Measurements from ENCODE around the gene PRKAG2.

DNA sequence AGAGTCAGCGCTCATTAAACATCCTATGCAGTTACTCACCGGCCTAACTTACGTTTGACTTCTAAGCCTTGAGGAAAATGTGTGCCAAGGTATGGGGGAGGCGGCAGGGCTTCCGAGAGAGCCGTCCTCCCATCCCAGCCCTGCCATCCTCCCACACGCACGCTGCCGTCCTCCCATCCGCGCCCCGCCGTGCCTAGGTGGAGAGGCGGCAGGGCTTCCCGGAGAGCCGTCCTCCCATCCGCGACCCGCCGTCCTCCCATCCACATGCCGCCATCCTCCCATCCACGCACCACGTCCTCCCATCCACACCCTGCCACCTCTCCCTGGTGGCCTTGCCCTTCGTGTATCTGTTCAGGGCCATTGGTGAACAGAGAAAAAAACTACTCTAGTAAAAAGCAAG, 162.7 kb downstream of the PRKAG2 start:
- TF ChIP-seq, protein P1, sequence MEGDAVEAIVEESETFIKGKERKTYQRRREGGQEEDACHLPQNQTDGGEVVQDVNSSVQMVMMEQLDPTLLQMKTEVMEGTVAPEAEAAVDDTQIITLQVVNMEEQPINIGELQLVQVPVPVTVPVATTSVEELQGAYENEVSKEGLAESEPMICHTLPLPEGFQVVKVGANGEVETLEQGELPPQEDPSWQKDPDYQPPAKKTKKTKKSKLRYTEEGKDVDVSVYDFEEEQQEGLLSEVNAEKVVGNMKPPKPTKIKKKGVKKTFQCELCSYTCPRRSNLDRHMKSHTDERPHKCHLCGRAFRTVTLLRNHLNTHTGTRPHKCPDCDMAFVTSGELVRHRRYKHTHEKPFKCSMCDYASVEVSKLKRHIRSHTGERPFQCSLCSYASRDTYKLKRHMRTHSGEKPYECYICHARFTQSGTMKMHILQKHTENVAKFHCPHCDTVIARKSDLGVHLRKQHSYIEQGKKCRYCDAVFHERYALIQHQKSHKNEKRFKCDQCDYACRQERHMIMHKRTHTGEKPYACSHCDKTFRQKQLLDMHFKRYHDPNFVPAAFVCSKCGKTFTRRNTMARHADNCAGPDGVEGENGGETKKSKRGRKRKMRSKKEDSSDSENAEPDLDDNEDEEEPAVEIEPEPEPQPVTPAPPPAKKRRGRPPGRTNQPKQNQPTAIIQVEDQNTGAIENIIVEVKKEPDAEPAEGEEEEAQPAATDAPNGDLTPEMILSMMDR (conservative IDR thresholded peaks at IDR 0.05; ENCODE audit: low read length): no peak
- TF ChIP-seq EZH2phosphoT487 (IDR thresholded peaks at IDR 0.05; ENCODE audit: borderline replicate concordance): no peak
